ENCODE measurements around the gene TMEM164. TPM values are rescaled to one million over a fixed set of nuclear protein-coding genes. Genes with fewer than 3 reads are reported as not detected.

The TMEM164 gene
- total and polyA plus RNA-seq, 2 of the 4 experiments (the other 2 are of a cell fraction), result 6.3 to 7.1 TPM

GRCh38 chrX:110025395-110025794 lies 22.5 kb downstream of the TMEM164 start:
- H3K18ac ChIP-seq (ENCODE audit: low read depth, low read length), result no peak overlapping the region
- H4K5ac ChIP-seq (ENCODE audit: low read depth, low read length), result no peak overlapping the region
- H3K23ac ChIP-seq (ENCODE audit: low read depth, low read length), result no peak overlapping the region
- no peak overlapping the region for H3K56ac ChIP-seq (ENCODE audit: extremely low read depth, insufficient read depth, low read length)
- no peak overlapping the region for H2BK120ac ChIP-seq (ENCODE audit: low read depth, low read length)
- no TSS peak for BruUV-seq (replicated peaks)
- in situ Hi-C loops (cut with MboI; ENCODE audit: low sequenced_read_pairs), result no loop called here
- H4K91ac ChIP-seq (ENCODE audit: insufficient read depth, low read depth, low read length), result no peak overlapping the region
- H3K4ac ChIP-seq (ENCODE audit: low read depth, low read length), result no peak overlapping the region
- WGBS, 2 experiments (ENCODE audit: extremely low coverage in 2 of 2, insufficient read length in 1 of 2), result no CpG with 5 or more reads among the region's 1 CpG
- H4K8ac ChIP-seq (ENCODE audit: low read depth in 2 of 2, low read length in 2 of 2), result no peak overlapping the region
- H2AFZ ChIP-seq (replicated peaks; ENCODE audit: low read length, poor library complexity), result no peak overlapping the region
- DNase-seq (no peak), ATAC-seq (ENCODE audit: low read depth) (no peak)
- no peak overlapping the region for H3K9ac ChIP-seq (ENCODE audit: low read depth, low read length)
- H3K9me3 ChIP-seq (ENCODE audit: control insufficient read depth, insufficient read depth, low read length), result no peaks in the 10 kb centered on the region
- H2AK9ac ChIP-seq (replicated peaks; ENCODE audit: low read depth, low read length, poor library complexity), result no peak overlapping the region
- H3K79me1 ChIP-seq (ENCODE audit: low read depth in 1 of 2, low read length in 2 of 2), result no peaks in the 10 kb centered on the region; a peak in 1 of 4 replicates
- H2BK20ac ChIP-seq (ENCODE audit: low read depth, low read length), result no peak overlapping the region
- no peak overlapping the region for H3K4me2 ChIP-seq (ENCODE audit: low read depth, low read length)
- no peak overlapping the region for H2AK5ac ChIP-seq (ENCODE audit: low read depth, low read length)
- POLR2A ChIA-PET (ENCODE audit: unreplicated experiment), result no interaction called here
- no peak overlapping the region for H3K14ac ChIP-seq (replicated peaks; ENCODE audit: low read depth, low read length)
- no peaks in the 10 kb centered on the region; the same call in 1 of the 2 replicates for H3K4me1 ChIP-seq (ENCODE audit: control insufficient read depth, insufficient read depth, low read length)
- H4K20me1 ChIP-seq (ENCODE audit: insufficient read depth, low read length), result peaks cover 6% of the 10 kb centered on the region; the same call in 1 of the 2 replicates
- CTCF ChIA-PET, result no interaction called here
- H2BK15ac ChIP-seq (ENCODE audit: low read depth, low read length), result no peak overlapping the region
- no peak overlapping the region for H3K4me3 ChIP-seq (ENCODE audit: insufficient read depth, low read depth, low read length)
- H3K27me3 ChIP-seq (ENCODE audit: control insufficient read depth, insufficient read depth, low read length), result peaks cover 4% of the 10 kb centered on the region; the same call in 1 of the 2 replicates
- H3K27ac ChIP-seq (ENCODE audit: insufficient read depth, low read length), result no peak overlapping the region
- intact Hi-C loops (cut with micrococcal nuclease), result no loop called here
- no peaks in the 10 kb centered on the region; the same call in 1 of the 2 replicates for H3K36me3 ChIP-seq (ENCODE audit: control insufficient read depth, insufficient read depth, low read length)
- TF ChIP-seq FOS (IDR thresholded peaks at IDR 0.05; ENCODE audit: low read depth, low read length) (no peak), CHD1 (IDR thresholded peaks at IDR 0.05; ENCODE audit: low read depth, low read length) (no peak), SMC3 (IDR thresholded peaks at IDR 0.05; ENCODE audit: low read depth, low read length) (no peak), RCOR1 (IDR thresholded peaks at IDR 0.05; ENCODE audit: insufficient replicate concordance, low read length) (no peak), RAD21 (IDR thresholded peaks at IDR 0.05; ENCODE audit: low read length) (no peak), RFX5 (IDR thresholded peaks at IDR 0.05; ENCODE audit: low read depth, low read length) (no peak), NFE2L2 (IDR thresholded peaks at IDR 0.05; ENCODE audit: low read depth, low read length) (no peak), BHLHE40 (IDR thresholded peaks at IDR 0.05; ENCODE audit: low read depth, low read length) (no peak), CTCF (conservative IDR thresholded peaks at IDR 0.05; ENCODE audit: low read depth, low read length) (no peak), MAFK (IDR thresholded peaks at IDR 0.05; ENCODE audit: low read depth, low read length) (no peak), ELK1 (IDR thresholded peaks at IDR 0.05; ENCODE audit: borderline replicate concordance, low read depth, low read length) (no peak), POLR2A (IDR thresholded peaks at IDR 0.05; ENCODE audit: low read depth, low read length) (no peak)
- peaks cover 4% of the 10 kb centered on the region for H3K9me1 ChIP-seq (ENCODE audit: insufficient read depth, low read length)
- no peak overlapping the region for H2BK5ac ChIP-seq (ENCODE audit: low read depth, low read length, poor library complexity, severe bottlenecking)
- dilution Hi-C loops (cut with HindIII; ENCODE audit: low sequenced_read_pairs, unreplicated experiment), result no loop called here

Measured in IMR-90 (cell line).